ENCODE results near the gene CYB5R4.
"Not testable (repeated sequence)": the region's sequence is repeated elsewhere in the genome, so short reads cannot be mapped to it uniquely, and the experiment has no call there.

The CYB5R4 gene

GRCh38 chr6:83917001-83917400 is 57.5 kb downstream of the CYB5R4 start:
- no peak for DNase-seq

- no peak for DNase-seq
Observed at GRCh38 chr6:83920017-83920416, 60.5 kb downstream of the CYB5R4 start.

GRCh38 chr6:83921315-83921714 is 61.8 kb downstream of the CYB5R4 start:
- no peak for DNase-seq

- no peak for DNase-seq
Observed at GRCh38 chr6:83927470-83927869, 68.0 kb downstream of the CYB5R4 start.

- DNase-seq: no peak
Observed at GRCh38 chr6:83928286-83928685, 68.8 kb downstream of the CYB5R4 start.

GRCh38 chr6:83946201-83946833 is 86.8 kb downstream of the CYB5R4 start:
- DNase-seq: not testable (repeated sequence)

- not testable (repeated sequence) for DNase-seq
Observed at GRCh38 chr6:83947983-83948382, 88.5 kb downstream of the CYB5R4 start.

- DNase-seq: no peak
Observed at GRCh38 chr6:83948851-83949250, 89.4 kb downstream of the CYB5R4 start.

GRCh38 chr6:83951423-83951822 is 91.9 kb downstream of the CYB5R4 start:
- not testable (repeated sequence) for DNase-seq

- DNase-seq: no peak
Observed at GRCh38 chr6:83952830-83953229, 93.3 kb downstream of the CYB5R4 start.

GRCh38 chr6:83954371-83954770 is 94.9 kb downstream of the CYB5R4 start:
- DNase-seq: no peak

- no peak for DNase-seq
Observed at GRCh38 chr6:83958241-83958685, 98.8 kb downstream of the CYB5R4 start.

- DNase-seq: no peak
Observed at GRCh38 chr6:83960664-83961063, 101.2 kb downstream of the CYB5R4 start.

GRCh38 chr6:83962582-83962981 is 103.1 kb downstream of the CYB5R4 start:
- no peak for DNase-seq

- DNase-seq: no peak
Observed at GRCh38 chr6:83966539-83966938, 107.0 kb downstream of the CYB5R4 start.

- no peak for DNase-seq
Observed at GRCh38 chr6:83970582-83970981, 111.1 kb downstream of the CYB5R4 start.

GRCh38 chr6:83974409-83975050 is 115.0 kb downstream of the CYB5R4 start:
- DNase-seq: no peak

- no peak for DNase-seq
Observed at GRCh38 chr6:83976037-83976755, 116.7 kb downstream of the CYB5R4 start.

- DNase-seq: no peak
Observed at GRCh38 chr6:83976871-83977270, 117.4 kb downstream of the CYB5R4 start.

GRCh38 chr6:83978324-83978734 is 118.8 kb downstream of the CYB5R4 start:
- DNase-seq: no peak

- DNase-seq: no peak
Observed at GRCh38 chr6:83978997-83979396, 119.5 kb downstream of the CYB5R4 start.

- DNase-seq: no peak
Observed at GRCh38 chr6:83984411-83984810, 124.9 kb downstream of the CYB5R4 start.

- DNase-seq: no peak
Observed at GRCh38 chr6:83985308-83985713, 125.8 kb downstream of the CYB5R4 start.

GRCh38 chr6:83985715-83986114 is 126.2 kb downstream of the CYB5R4 start:
- no peak for DNase-seq
